GM12874 (cell line): Measurements from ENCODE around the gene SPINK5.

Source experiments
- CTCF ChIP-seq: IDR thresholded peaks from 2 replicates; pipeline ENCODE4 v1.5.1; 2011; ENCODE audit warnings: low read depth, mild to moderate bottlenecking, control low read depth, low read length, moderate library complexity; ENCODE audit not compliant: insufficient read depth

The SPINK5 gene

GRCh38 chr5:148140846-148141245 is 77.1 kb downstream of the SPINK5 start:
- no peak for TF ChIP-seq CTCF

GRCh38 chr5:148141645-148142044 is 77.9 kb downstream of the SPINK5 start:
- TF ChIP-seq CTCF = no peak

- no peak for TF ChIP-seq CTCF
These were observed 82.1 kb downstream of the SPINK5 start for GRCh38 chr5:148145916-148146315.

- no peak for TF ChIP-seq CTCF
These were observed 82.7 kb downstream of the SPINK5 start for GRCh38 chr5:148146487-148146886.

GRCh38 chr5:148147415-148147814 is 83.6 kb downstream of the SPINK5 start:
- TF ChIP-seq CTCF = no peak

GRCh38 chr5:148151872-148152271 is 88.1 kb downstream of the SPINK5 start:
- no peak for TF ChIP-seq CTCF

GRCh38 chr5:148152781-148153180 is 89.0 kb downstream of the SPINK5 start:
- TF ChIP-seq CTCF = no peak

GRCh38 chr5:148156609-148157008 is 92.8 kb downstream of the SPINK5 start:
- TF ChIP-seq CTCF = no peak
